ENCODE data around the gene YBEY.

Gene YBEY

GRCh38 chr21:46323227-46323709, 37.1 kb downstream of the YBEY start:
- FAIRE-seq = no peak
- TF ChIP-seq, protein P1, sequence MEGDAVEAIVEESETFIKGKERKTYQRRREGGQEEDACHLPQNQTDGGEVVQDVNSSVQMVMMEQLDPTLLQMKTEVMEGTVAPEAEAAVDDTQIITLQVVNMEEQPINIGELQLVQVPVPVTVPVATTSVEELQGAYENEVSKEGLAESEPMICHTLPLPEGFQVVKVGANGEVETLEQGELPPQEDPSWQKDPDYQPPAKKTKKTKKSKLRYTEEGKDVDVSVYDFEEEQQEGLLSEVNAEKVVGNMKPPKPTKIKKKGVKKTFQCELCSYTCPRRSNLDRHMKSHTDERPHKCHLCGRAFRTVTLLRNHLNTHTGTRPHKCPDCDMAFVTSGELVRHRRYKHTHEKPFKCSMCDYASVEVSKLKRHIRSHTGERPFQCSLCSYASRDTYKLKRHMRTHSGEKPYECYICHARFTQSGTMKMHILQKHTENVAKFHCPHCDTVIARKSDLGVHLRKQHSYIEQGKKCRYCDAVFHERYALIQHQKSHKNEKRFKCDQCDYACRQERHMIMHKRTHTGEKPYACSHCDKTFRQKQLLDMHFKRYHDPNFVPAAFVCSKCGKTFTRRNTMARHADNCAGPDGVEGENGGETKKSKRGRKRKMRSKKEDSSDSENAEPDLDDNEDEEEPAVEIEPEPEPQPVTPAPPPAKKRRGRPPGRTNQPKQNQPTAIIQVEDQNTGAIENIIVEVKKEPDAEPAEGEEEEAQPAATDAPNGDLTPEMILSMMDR (IDR thresholded peaks at IDR 0.05; ENCODE audit: insufficient read depth, missing control alignments) = no peak
- DNase-seq (ENCODE audit: insufficient read length, low spot score) = no peak

GRCh38 chr21:46323710-46324389, 37.7 kb downstream of the YBEY start, which contains the start of the genes C21orf58 and PCNT:
C21orf58 (minus strand) TSS chr21:46323870; CDS start chr21:46322738, 1,132 bp downstream.
PCNT (plus strand) TSS chr21:46324156; CDS start chr21:46324229, 73 bp downstream.
- DNase-seq (ENCODE audit: insufficient read length, low spot score) (peak; percentile 95), FAIRE-seq (no peak)
- TF ChIP-seq, protein P1 (IDR thresholded peaks at IDR 0.05; ENCODE audit: insufficient read depth, missing control alignments) = no peak

DNA sequence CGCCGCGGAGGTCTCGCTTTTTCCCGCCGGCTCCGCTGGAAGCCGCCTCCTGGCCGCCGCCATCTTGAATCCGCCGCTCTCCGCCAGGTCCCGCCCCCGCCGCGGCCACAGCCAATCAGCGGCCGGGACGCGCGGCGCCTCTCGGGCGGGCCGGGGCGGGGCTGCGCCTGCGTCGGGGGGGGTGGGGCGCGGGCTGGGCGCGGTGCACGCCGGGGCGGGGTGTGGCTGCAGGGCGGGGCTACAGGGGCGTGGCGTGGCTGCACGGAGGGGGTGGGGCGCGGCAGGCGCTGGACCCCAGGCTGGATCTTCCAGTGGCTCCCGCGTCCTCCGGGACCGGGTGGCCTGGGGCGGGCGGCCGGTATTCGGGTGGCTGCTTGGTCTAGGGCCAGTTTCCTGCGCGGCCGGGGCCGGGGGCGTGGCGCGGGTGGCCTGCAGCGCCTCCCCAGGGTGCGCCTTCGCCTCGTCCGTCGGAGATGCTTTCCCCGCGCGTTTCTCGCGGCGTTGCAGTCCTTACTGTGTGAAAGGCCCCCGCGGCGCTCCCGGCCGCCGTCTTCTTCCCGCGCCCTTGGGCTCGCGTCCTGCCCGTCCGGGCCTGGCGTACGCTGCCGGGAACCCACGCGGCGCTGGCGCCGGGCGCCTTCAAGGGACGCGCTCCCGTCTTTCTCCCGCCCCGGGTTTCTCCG, 38.4 kb downstream of the YBEY start:
- peak; percentile 65 for DNase-seq (ENCODE audit: insufficient read length, low spot score)
- FAIRE-seq = no peak

GRCh38 chr21:46325073-46325912, 39.2 kb downstream of the YBEY start:
- DNase-seq (ENCODE audit: insufficient read length, low spot score) (no peak), FAIRE-seq (no peak)
- TF ChIP-seq, protein P1 (IDR thresholded peaks at IDR 0.05; ENCODE audit: insufficient read depth, missing control alignments) = peak; percentile 11

More for the DNA sequence above, 38.4 kb downstream of the YBEY start:
- TF ChIP-seq, protein P1 (IDR thresholded peaks at IDR 0.05; ENCODE audit: insufficient read depth, missing control alignments) = no peak

GRCh38 chr21:46326110-46326703, 40.1 kb downstream of the YBEY start:
- DNase-seq (ENCODE audit: insufficient read length, low spot score) (no peak), FAIRE-seq (no peak)
- TF ChIP-seq, protein P1 (IDR thresholded peaks at IDR 0.05; ENCODE audit: insufficient read depth, missing control alignments) = peak; percentile 22

- no peak for FAIRE-seq
- no peak for DNase-seq (ENCODE audit: insufficient read length, low spot score)
- TF ChIP-seq, protein P1 (IDR thresholded peaks at IDR 0.05; ENCODE audit: insufficient read depth, missing control alignments) = no peak
Observed at GRCh38 chr21:46327711-46328110, 41.6 kb downstream of the YBEY start.
